Body of pancreas (tissue), 4 donors: ENCODE results near the gene SLC44A1.

ENCODE experiments used
- CTCF ChIP-seq, 7 experiments: fragments of 450-650 bp in 4 of 7; fragments of 200-600 bp in 3 of 7; sonication (generic) in 3 of 7; IDR thresholded peaks; one replicate each; pipeline ENCODE4 v1.5.1; 2016 to 2019; ENCODE audit warnings: antibody characterized with exemption in 7 of 7
- POLR2A ChIP-seq, 3 donors: fragments of 450-650 bp; IDR thresholded peaks; one replicate each; pipeline ENCODE4 v1.6.1; 2016; ENCODE audit warnings: antibody characterized with exemption in 3 of 3, mild to moderate bottlenecking in 2 of 3

- TF ChIP-seq CTCF (IDR thresholded peaks at IDR 0.05) (no peak), POLR2A (IDR thresholded peaks at IDR 0.05) (no peak)
These were observed 141.0 kb downstream of the SLC44A1 start for GRCh38 chr9:105385381-105385985.
